HEK293 (cell line): ENCODE results near the gene ZNF619.

Experiments used
- BCL11A ChIP-seq: fragments of 450-650 bp; formaldehyde crosslinking; IDR thresholded peaks from 2 replicates; pipeline ENCODE4 v1.5.1; 2016; ENCODE audit warnings: low read depth, missing biosample characterization, missing genetic modification characterization
- ELK4 ChIP-seq: IDR thresholded peaks from 2 replicates; pipeline ENCODE4 v1.6.1; 2011; ENCODE audit warnings: mild to moderate bottlenecking, low read depth, low read length, borderline replicate concordance
- MEIS1 ChIP-seq: sonication (generic); formaldehyde crosslinking; IDR thresholded peaks from 2 replicates; pipeline ENCODE4 v1.8.1; 2022; ENCODE audit warnings: missing genetic modification reagents, mild to moderate bottlenecking, borderline replicate concordance
- OSR2 ChIP-seq: fragments of 450-650 bp; formaldehyde crosslinking; IDR thresholded peaks from 2 replicates; pipeline ENCODE4 v1.5.1; 2016; ENCODE audit warnings: missing biosample characterization, missing genetic modification characterization
- SCRT1 ChIP-seq: fragments of 450-650 bp; formaldehyde crosslinking; IDR thresholded peaks from 2 replicates; pipeline ENCODE4 v1.5.1; 2016; ENCODE audit warnings: missing biosample characterization, missing genetic modification characterization, borderline replicate concordance
- YY1 ChIP-seq: fragments of 450-650 bp; formaldehyde crosslinking; IDR thresholded peaks from 2 replicates; pipeline ENCODE4 v1.5.1; 2018; ENCODE audit warnings: missing biosample characterization, missing genetic modification characterization
- ZBTB17 ChIP-seq: fragments of 450-650 bp; formaldehyde crosslinking; IDR thresholded peaks from 2 replicates; pipeline ENCODE4 v1.5.1; 2016; ENCODE audit warnings: missing biosample characterization, missing genetic modification characterization
- ZEB2 ChIP-seq: fragments of 450-650 bp; formaldehyde crosslinking; IDR thresholded peaks from 2 replicates; pipeline ENCODE4 v1.5.1; 2016; ENCODE audit warnings: missing biosample characterization, missing genetic modification characterization
- ZIC2 ChIP-seq: fragments of 450-650 bp; formaldehyde crosslinking; IDR thresholded peaks from 2 replicates; pipeline ENCODE4 v1.5.1; 2016; ENCODE audit warnings: missing biosample characterization, missing genetic modification characterization
- ZNF157 ChIP-seq: fragments of 450-650 bp; formaldehyde crosslinking; IDR thresholded peaks from 2 replicates; pipeline ENCODE4 v1.5.1; 2016; ENCODE audit warnings: missing biosample characterization, missing genetic modification characterization
- ZNF19 ChIP-seq: fragments of 450-650 bp; formaldehyde crosslinking; IDR thresholded peaks from 2 replicates; pipeline ENCODE4; 2016; ENCODE audit warnings: missing biosample characterization, missing genetic modification characterization, low read depth
- ZNF292 ChIP-seq: fragments of 450-650 bp; formaldehyde crosslinking; IDR thresholded peaks from 2 replicates; pipeline ENCODE4 v1.5.1; 2016; ENCODE audit warnings: low read depth, missing biosample characterization, missing genetic modification characterization, borderline replicate concordance
- ZNF335 ChIP-seq: fragments of 450-650 bp; formaldehyde crosslinking; conservative IDR thresholded peaks from 2 replicates; pipeline ENCODE4 v1.5.1; 2016; ENCODE audit warnings: missing biosample characterization, missing genetic modification characterization
- ZNF341 ChIP-seq: fragments of 450-650 bp; formaldehyde crosslinking; IDR thresholded peaks from 2 replicates; pipeline ENCODE4; 2016; ENCODE audit warnings: low read depth, missing biosample characterization, missing genetic modification characterization
- ZNF354C ChIP-seq: fragments of 450-650 bp; formaldehyde crosslinking; IDR thresholded peaks from 2 replicates; pipeline ENCODE4 v1.5.1; 2016; ENCODE audit warnings: missing biosample characterization, missing genetic modification characterization, low read depth, borderline replicate concordance
- ZNF404 ChIP-seq: fragments of 450-650 bp; formaldehyde crosslinking; IDR thresholded peaks from 2 replicates; pipeline ENCODE4 v1.5.1; 2017; ENCODE audit warnings: missing biosample characterization, missing genetic modification characterization
- ZNF501 ChIP-seq: fragments of 450-650 bp; formaldehyde crosslinking; IDR thresholded peaks from 2 replicates; pipeline ENCODE4 v1.5.1; 2016; ENCODE audit warnings: missing biosample characterization, missing genetic modification characterization
- ZNF585B ChIP-seq: fragments of 450-650 bp; formaldehyde crosslinking; IDR thresholded peaks from 2 replicates; pipeline ENCODE4 v1.5.1; 2016; ENCODE audit warnings: missing biosample characterization, missing genetic modification characterization
- ZNF600 ChIP-seq: fragments of 450-650 bp; formaldehyde crosslinking; IDR thresholded peaks from 2 replicates; pipeline ENCODE4 v1.5.1; 2016; ENCODE audit warnings: missing biosample characterization, missing genetic modification characterization
- ZNF623 ChIP-seq: fragments of 450-650 bp; formaldehyde crosslinking; IDR thresholded peaks from 2 replicates; pipeline ENCODE4 v1.5.1; 2016; ENCODE audit warnings: missing biosample characterization, missing genetic modification characterization
- ZNF626 ChIP-seq: fragments of 450-650 bp; sonication (Bioruptor Pico); formaldehyde crosslinking; IDR thresholded peaks from 2 replicates; pipeline ENCODE4 v1.5.1; 2018; ENCODE audit warnings: missing biosample characterization, missing genetic modification characterization, inconsistent platforms
- ZNF629 ChIP-seq: fragments of 450-650 bp; formaldehyde crosslinking; IDR thresholded peaks from 2 replicates; pipeline ENCODE4 v1.5.1; 2017; ENCODE audit warnings: missing biosample characterization, missing genetic modification characterization
- ZNF654 ChIP-seq: fragments of 450-650 bp; formaldehyde crosslinking; IDR thresholded peaks from 2 replicates; pipeline ENCODE4 v1.5.1; 2016; ENCODE audit warnings: low read depth, missing biosample characterization, missing genetic modification characterization
- ZNF747 ChIP-seq: fragments of 450-650 bp; formaldehyde crosslinking; IDR thresholded peaks from 2 replicates; pipeline ENCODE4 v1.5.1; 2016; ENCODE audit warnings: missing biosample characterization, missing genetic modification characterization
- ZNF830 ChIP-seq: fragments of 450-650 bp; IDR thresholded peaks from 2 replicates; pipeline ENCODE4 v1.5.0; 2018; ENCODE audit warnings: missing biosample characterization, missing genetic modification characterization, low read depth, mild to moderate bottlenecking, moderate library complexity
- ZSCAN5A ChIP-seq: fragments of 450-650 bp; formaldehyde crosslinking; IDR thresholded peaks from 2 replicates; pipeline ENCODE4 v1.5.1; 2016; ENCODE audit warnings: missing biosample characterization, missing genetic modification characterization
- TF ChIP-seq, protein P1 (sequence below): fragments of 450-650 bp; formaldehyde crosslinking; IDR thresholded peaks from 2 replicates; pipeline ENCODE4 v1.5.1; 2016; ENCODE audit warnings: missing biosample characterization, missing genetic modification characterization
- TF ChIP-seq, protein P2 (sequence below): fragments of 450-650 bp; formaldehyde crosslinking; IDR thresholded peaks from 2 replicates; pipeline ENCODE4 v1.5.1; 2017; ENCODE audit warnings: missing biosample characterization, missing genetic modification characterization
- TF ChIP-seq, protein P3 (sequence below): fragments of 450-650 bp; formaldehyde crosslinking; IDR thresholded peaks from 2 replicates; pipeline ENCODE4 v1.5.1; 2016; ENCODE audit warnings: missing biosample characterization, missing genetic modification characterization, low read depth

The ZNF619 gene

GRCh38 chr3:40505599-40506462, 28.9 kb downstream of the ZNF619 start, which contains the start of gene ZNF620 (continued):
- TF ChIP-seq ZNF623 (tag by site-specific recombination) (no peak), ZNF629 (tag by site-specific recombination) (peak; percentile 56), ZEB2 (tag by site-specific recombination) (peak; percentile 46; the same call in 1 of the 2 replicates), ZNF654 (tag by site-specific recombination) (no peak), ZNF19 (tag by site-specific recombination) (no peak), ZNF747 (tag by site-specific recombination) (no peak), BCL11A (tag by site-specific recombination) (no peak), SCRT1 (no peak), ZNF585B (no peak), ZNF354C (tag by site-specific recombination) (no peak), ZNF600 (peak; percentile 75; the same call in 1 of the 2 replicates), YY1 (tag by site-specific recombination) (no peak), ZNF157 (tag by site-specific recombination) (no peak), ZNF341 (tag by site-specific recombination) (peak; percentile 77), OSR2 (tag by site-specific recombination) (no peak), ZBTB17 (tag by site-specific recombination) (peak; percentile 72), ZNF335 (tag by site-specific recombination) (peak; percentile 62), ZNF404 (tag by site-specific recombination) (no peak), ZNF501 (tag by site-specific recombination) (no peak), ZNF830 (tag by site-specific recombination) (no peak), ZNF292 (tag by site-specific recombination) (no peak), ZIC2 (peak; percentile 58), ELK4 (no peak), ZSCAN5A (tag by site-specific recombination) (no peak), ZNF626 (tag by site-specific recombination) (no peak), MEIS1 (CRISPR knock-in tag) (no peak)
- TF ChIP-seq, protein P1, sequence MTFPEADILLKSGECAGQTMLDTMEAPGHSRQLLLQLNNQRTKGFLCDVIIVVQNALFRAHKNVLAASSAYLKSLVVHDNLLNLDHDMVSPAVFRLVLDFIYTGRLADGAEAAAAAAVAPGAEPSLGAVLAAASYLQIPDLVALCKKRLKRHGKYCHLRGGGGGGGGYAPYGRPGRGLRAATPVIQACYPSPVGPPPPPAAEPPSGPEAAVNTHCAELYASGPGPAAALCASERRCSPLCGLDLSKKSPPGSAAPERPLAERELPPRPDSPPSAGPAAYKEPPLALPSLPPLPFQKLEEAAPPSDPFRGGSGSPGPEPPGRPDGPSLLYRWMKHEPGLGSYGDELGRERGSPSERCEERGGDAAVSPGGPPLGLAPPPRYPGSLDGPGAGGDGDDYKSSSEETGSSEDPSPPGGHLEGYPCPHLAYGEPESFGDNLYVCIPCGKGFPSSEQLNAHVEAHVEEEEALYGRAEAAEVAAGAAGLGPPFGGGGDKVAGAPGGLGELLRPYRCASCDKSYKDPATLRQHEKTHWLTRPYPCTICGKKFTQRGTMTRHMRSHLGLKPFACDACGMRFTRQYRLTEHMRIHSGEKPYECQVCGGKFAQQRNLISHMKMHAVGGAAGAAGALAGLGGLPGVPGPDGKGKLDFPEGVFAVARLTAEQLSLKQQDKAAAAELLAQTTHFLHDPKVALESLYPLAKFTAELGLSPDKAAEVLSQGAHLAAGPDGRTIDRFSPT (tag by site-specific recombination) = peak; percentile 72
- TF ChIP-seq, protein P2, sequence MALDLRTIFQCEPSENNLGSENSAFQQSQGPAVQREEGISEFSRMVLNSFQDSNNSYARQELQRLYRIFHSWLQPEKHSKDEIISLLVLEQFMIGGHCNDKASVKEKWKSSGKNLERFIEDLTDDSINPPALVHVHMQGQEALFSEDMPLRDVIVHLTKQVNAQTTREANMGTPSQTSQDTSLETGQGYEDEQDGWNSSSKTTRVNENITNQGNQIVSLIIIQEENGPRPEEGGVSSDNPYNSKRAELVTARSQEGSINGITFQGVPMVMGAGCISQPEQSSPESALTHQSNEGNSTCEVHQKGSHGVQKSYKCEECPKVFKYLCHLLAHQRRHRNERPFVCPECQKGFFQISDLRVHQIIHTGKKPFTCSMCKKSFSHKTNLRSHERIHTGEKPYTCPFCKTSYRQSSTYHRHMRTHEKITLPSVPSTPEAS = no peak
- TF ChIP-seq, protein P3, sequence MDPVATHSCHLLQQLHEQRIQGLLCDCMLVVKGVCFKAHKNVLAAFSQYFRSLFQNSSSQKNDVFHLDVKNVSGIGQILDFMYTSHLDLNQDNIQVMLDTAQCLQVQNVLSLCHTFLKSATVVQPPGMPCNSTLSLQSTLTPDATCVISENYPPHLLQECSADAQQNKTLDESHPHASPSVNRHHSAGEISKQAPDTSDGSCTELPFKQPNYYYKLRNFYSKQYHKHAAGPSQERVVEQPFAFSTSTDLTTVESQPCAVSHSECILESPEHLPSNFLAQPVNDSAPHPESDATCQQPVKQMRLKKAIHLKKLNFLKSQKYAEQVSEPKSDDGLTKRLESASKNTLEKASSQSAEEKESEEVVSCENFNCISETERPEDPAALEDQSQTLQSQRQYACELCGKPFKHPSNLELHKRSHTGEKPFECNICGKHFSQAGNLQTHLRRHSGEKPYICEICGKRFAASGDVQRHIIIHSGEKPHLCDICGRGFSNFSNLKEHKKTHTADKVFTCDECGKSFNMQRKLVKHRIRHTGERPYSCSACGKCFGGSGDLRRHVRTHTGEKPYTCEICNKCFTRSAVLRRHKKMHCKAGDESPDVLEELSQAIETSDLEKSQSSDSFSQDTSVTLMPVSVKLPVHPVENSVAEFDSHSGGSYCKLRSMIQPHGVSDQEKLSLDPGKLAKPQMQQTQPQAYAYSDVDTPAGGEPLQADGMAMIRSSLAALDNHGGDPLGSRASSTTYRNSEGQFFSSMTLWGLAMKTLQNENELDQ = no peak
